ENCODE results near the gene OPCML.

The OPCML gene

GRCh38 chr11:133026952-133027351, 505.3 kb downstream of the OPCML start:
- TF ChIP-seq ZNF274 (IDR thresholded peaks at IDR 0.05; ENCODE audit: low read depth, low read length) = no peak
- no peak overlapping the region for H3K4me3 ChIP-seq (ENCODE audit: low read length)

- no peak overlapping the region for H3K4me3 ChIP-seq (ENCODE audit: low read length)
- TF ChIP-seq ZNF274 (IDR thresholded peaks at IDR 0.05; ENCODE audit: low read depth, low read length) = no peak
Measured at GRCh38 chr11:133024301-133024700, 508.0 kb downstream of the OPCML start.

- TF ChIP-seq ZNF274 (IDR thresholded peaks at IDR 0.05; ENCODE audit: low read depth, low read length) = no peak
- H3K4me3 ChIP-seq (ENCODE audit: low read length) = no peak overlapping the region
Measured at GRCh38 chr11:133023232-133023631, 509.1 kb downstream of the OPCML start.

GRCh38 chr11:133021553-133021952, 510.7 kb downstream of the OPCML start:
- TF ChIP-seq ZNF274 (IDR thresholded peaks at IDR 0.05; ENCODE audit: low read depth, low read length) = no peak
- H3K4me3 ChIP-seq (ENCODE audit: low read length) = no peak overlapping the region

GRCh38 chr11:133020372-133020714, 512.0 kb downstream of the OPCML start:
- H3K4me3 ChIP-seq (ENCODE audit: low read length) = no peak overlapping the region
- TF ChIP-seq ZNF274 (IDR thresholded peaks at IDR 0.05; ENCODE audit: low read depth, low read length) = no peak

GRCh38 chr11:133019545-133020371, 512.5 kb downstream of the OPCML start:
- no peak for TF ChIP-seq ZNF274 (IDR thresholded peaks at IDR 0.05; ENCODE audit: low read depth, low read length)

GRCh38 chr11:133015457-133015856, 516.8 kb downstream of the OPCML start:
- no peak overlapping the region for H3K4me3 ChIP-seq (ENCODE audit: low read length)
- TF ChIP-seq ZNF274 (IDR thresholded peaks at IDR 0.05; ENCODE audit: low read depth, low read length) = no peak

More at GRCh38 chr11:133019545-133020371, 512.5 kb downstream of the OPCML start:
- H3K4me3 ChIP-seq (ENCODE audit: low read length) = no peak overlapping the region

- no peak for TF ChIP-seq ZNF274 (IDR thresholded peaks at IDR 0.05; ENCODE audit: low read depth, low read length)
- no peak overlapping the region for H3K4me3 ChIP-seq (ENCODE audit: low read length)
Measured at GRCh38 chr11:133014337-133014736, 518.0 kb downstream of the OPCML start.

GRCh38 chr11:133012803-133013202, 519.5 kb downstream of the OPCML start:
- TF ChIP-seq ZNF274 (IDR thresholded peaks at IDR 0.05; ENCODE audit: low read depth, low read length) = no peak
- H3K4me3 ChIP-seq (ENCODE audit: low read length) = no peak overlapping the region

- no peak for TF ChIP-seq ZNF274 (IDR thresholded peaks at IDR 0.05; ENCODE audit: low read depth, low read length)
- no peak overlapping the region for H3K4me3 ChIP-seq (ENCODE audit: low read length)
Measured at GRCh38 chr11:133011604-133012003, 520.7 kb downstream of the OPCML start.

- no peak for TF ChIP-seq ZNF274 (IDR thresholded peaks at IDR 0.05; ENCODE audit: low read depth, low read length)
- no peak overlapping the region for H3K4me3 ChIP-seq (ENCODE audit: low read length)
Measured at GRCh38 chr11:133007027-133007584, 525.2 kb downstream of the OPCML start.

GRCh38 chr11:133004369-133004768, 527.9 kb downstream of the OPCML start:
- no peak for TF ChIP-seq ZNF274 (IDR thresholded peaks at IDR 0.05; ENCODE audit: low read depth, low read length)
- H3K4me3 ChIP-seq (ENCODE audit: low read length) = no peak overlapping the region

GRCh38 chr11:132999516-132999915, 532.8 kb downstream of the OPCML start:
- no peak for TF ChIP-seq ZNF274 (IDR thresholded peaks at IDR 0.05; ENCODE audit: low read depth, low read length)
- no peak overlapping the region for H3K4me3 ChIP-seq (ENCODE audit: low read length)

GRCh38 chr11:132999031-132999430, 533.3 kb downstream of the OPCML start:
- no peak overlapping the region for H3K4me3 ChIP-seq (ENCODE audit: low read length)
- no peak for TF ChIP-seq ZNF274 (IDR thresholded peaks at IDR 0.05; ENCODE audit: low read depth, low read length)

GRCh38 chr11:132997396-132997795, 534.9 kb downstream of the OPCML start:
- no peak for TF ChIP-seq ZNF274 (IDR thresholded peaks at IDR 0.05; ENCODE audit: low read depth, low read length)
- no peak overlapping the region for H3K4me3 ChIP-seq (ENCODE audit: low read length)
